Activated naive CD8-positive, alpha-beta T cell treated with anti-CD3 and anti-CD28 coated beads, Interleukin-2, amount 50 U/mL, for 24 hours (primary cell): ENCODE data around the gene CDH23.

Experiments
- ATAC-seq: fragments of 150-1000 bp; cut with Tn5 transposase; one replicate; pipeline ENCODE4 v1.10.0; 2021
- DNase-seq: peaks from one replicate; pipeline ENCODE4 v3.0.0; 2021
- H3K27ac Mint-ChIP-seq: one replicate; pipeline ENCODE4 v1.8.0; 2021; ENCODE audit warnings: mild to moderate bottlenecking, mixed read lengths
- H3K27me3 Mint-ChIP-seq: one replicate; pipeline ENCODE4 v1.8.0; 2021; ENCODE audit warnings: mixed read lengths
- H3K36me3 Mint-ChIP-seq: one replicate; pipeline ENCODE4 v1.8.0; 2021; ENCODE audit warnings: low read depth, mixed read lengths
- H3K4me1 Mint-ChIP-seq: one replicate; pipeline ENCODE4 v1.8.0; 2021; ENCODE audit warnings: mixed read lengths
- H3K4me3 Mint-ChIP-seq: one replicate; pipeline ENCODE4 v1.8.0; 2021; ENCODE audit warnings: mild to moderate bottlenecking, moderate library complexity, mixed read lengths
- H3K9me3 Mint-ChIP-seq: one replicate; pipeline ENCODE4 v1.8.0; 2021; ENCODE audit warnings: mixed read lengths

Gene CDH23

GRCh38 chr10:71442000-71442399, 45.3 kb downstream of the CDH23 start:
- ATAC-seq (no peak), DNase-seq (no peak)
- H3K27me3 Mint-ChIP-seq, result no peaks in the 10 kb centered on the region
- H3K4me1 Mint-ChIP-seq, result no peaks in the 10 kb centered on the region
- no peaks in the 10 kb centered on the region for H3K36me3 Mint-ChIP-seq
- H3K27ac Mint-ChIP-seq, result no peak overlapping the region
- no peaks in the 10 kb centered on the region for H3K9me3 Mint-ChIP-seq
- no peak overlapping the region for H3K4me3 Mint-ChIP-seq

- H3K36me3 Mint-ChIP-seq, result no peaks in the 10 kb centered on the region
- H3K4me1 Mint-ChIP-seq, result no peaks in the 10 kb centered on the region
- no peak for ATAC-seq
- DNase-seq, result no peak
- no peaks in the 10 kb centered on the region for H3K27me3 Mint-ChIP-seq
- H3K4me3 Mint-ChIP-seq, result no peak overlapping the region
- no peaks in the 10 kb centered on the region for H3K9me3 Mint-ChIP-seq
- H3K27ac Mint-ChIP-seq, result no peak overlapping the region
Observed at GRCh38 chr10:71442859-71443570, 46.3 kb downstream of the CDH23 start.

- DNase-seq, result no peak
- H3K9me3 Mint-ChIP-seq, result no peaks in the 10 kb centered on the region
- no peak for ATAC-seq
- no peak overlapping the region for H3K27ac Mint-ChIP-seq
- no peaks in the 10 kb centered on the region for H3K27me3 Mint-ChIP-seq
- no peaks in the 10 kb centered on the region for H3K4me1 Mint-ChIP-seq
- no peaks in the 10 kb centered on the region for H3K36me3 Mint-ChIP-seq
- no peak overlapping the region for H3K4me3 Mint-ChIP-seq
Observed at GRCh38 chr10:71443676-71444075, 47.0 kb downstream of the CDH23 start.

GRCh38 chr10:71444284-71445054, 47.7 kb downstream of the CDH23 start:
- no peak overlapping the region for H3K27ac Mint-ChIP-seq
- H3K27me3 Mint-ChIP-seq, result no peaks in the 10 kb centered on the region
- DNase-seq (no peak), ATAC-seq (no peak)
- no peak overlapping the region for H3K4me3 Mint-ChIP-seq
- no peaks in the 10 kb centered on the region for H3K9me3 Mint-ChIP-seq
- H3K36me3 Mint-ChIP-seq, result no peaks in the 10 kb centered on the region
- no peaks in the 10 kb centered on the region for H3K4me1 Mint-ChIP-seq

GRCh38 chr10:71447676-71448075, 51.0 kb downstream of the CDH23 start:
- no peaks in the 10 kb centered on the region for H3K36me3 Mint-ChIP-seq
- DNase-seq (no peak), ATAC-seq (no peak)
- H3K27ac Mint-ChIP-seq, result no peak overlapping the region
- no peaks in the 10 kb centered on the region for H3K27me3 Mint-ChIP-seq
- H3K4me3 Mint-ChIP-seq, result no peak overlapping the region
- no peaks in the 10 kb centered on the region for H3K4me1 Mint-ChIP-seq
- no peaks in the 10 kb centered on the region for H3K9me3 Mint-ChIP-seq

- H3K4me1 Mint-ChIP-seq, result no peaks in the 10 kb centered on the region
- no peak overlapping the region for H3K4me3 Mint-ChIP-seq
- H3K27ac Mint-ChIP-seq, result no peak overlapping the region
- DNase-seq (no peak), ATAC-seq (no peak)
- no peaks in the 10 kb centered on the region for H3K36me3 Mint-ChIP-seq
- no peaks in the 10 kb centered on the region for H3K27me3 Mint-ChIP-seq
- H3K9me3 Mint-ChIP-seq, result no peaks in the 10 kb centered on the region
Observed at GRCh38 chr10:71448146-71448545, 51.4 kb downstream of the CDH23 start.

- Mint-ChIP-seq H3K4me1 (no peaks in the 10 kb centered on the region), H3K36me3 (no peaks in the 10 kb centered on the region), H3K27me3 (no peaks in the 10 kb centered on the region), H3K27ac (no peak overlapping the region), H3K4me3 (no peak overlapping the region), H3K9me3 (no peaks in the 10 kb centered on the region)
- DNase-seq (no peak), ATAC-seq (no peak)
Observed at GRCh38 chr10:71449026-71449425, 52.3 kb downstream of the CDH23 start.

GRCh38 chr10:71451754-71452153, 55.0 kb downstream of the CDH23 start:
- H3K27ac Mint-ChIP-seq, result no peak overlapping the region
- H3K4me3 Mint-ChIP-seq, result no peak overlapping the region
- no peaks in the 10 kb centered on the region for H3K36me3 Mint-ChIP-seq
- no peaks in the 10 kb centered on the region for H3K9me3 Mint-ChIP-seq
- H3K27me3 Mint-ChIP-seq, result no peaks in the 10 kb centered on the region
- DNase-seq (no peak), ATAC-seq (no peak)
- H3K4me1 Mint-ChIP-seq, result no peaks in the 10 kb centered on the region

GRCh38 chr10:71453186-71453585, 56.5 kb downstream of the CDH23 start:
- Mint-ChIP-seq H3K9me3 (no peaks in the 10 kb centered on the region), H3K27ac (no peak overlapping the region), H3K36me3 (no peaks in the 10 kb centered on the region), H3K27me3 (no peaks in the 10 kb centered on the region), H3K4me1 (no peaks in the 10 kb centered on the region), H3K4me3 (no peak overlapping the region)
- DNase-seq, result no peak
- no peak for ATAC-seq

- Mint-ChIP-seq H3K27me3 (peaks cover 2% of the 10 kb centered on the region), H3K4me3 (no peak overlapping the region), H3K27ac (no peak overlapping the region), H3K4me1 (no peaks in the 10 kb centered on the region), H3K36me3 (no peaks in the 10 kb centered on the region), H3K9me3 (no peaks in the 10 kb centered on the region)
- ATAC-seq (no peak), DNase-seq (no peak)
Observed at GRCh38 chr10:71454347-71454746, 57.6 kb downstream of the CDH23 start.

- Mint-ChIP-seq H3K9me3 (no peaks in the 10 kb centered on the region), H3K27ac (no peak overlapping the region), H3K4me3 (no peak overlapping the region), H3K27me3 (peaks cover 3% of the 10 kb centered on the region), H3K4me1 (no peaks in the 10 kb centered on the region), H3K36me3 (no peaks in the 10 kb centered on the region)
- ATAC-seq (no peak), DNase-seq (no peak)
Observed at GRCh38 chr10:71455035-71455434, 58.3 kb downstream of the CDH23 start.

- H3K4me3 Mint-ChIP-seq, result no peak overlapping the region
Observed at GRCh38 chr10:71456631-71457030, 59.9 kb downstream of the CDH23 start.

GRCh38 chr10:71457908-71458307, 61.2 kb downstream of the CDH23 start:
- Mint-ChIP-seq H3K27ac (no peak overlapping the region), H3K36me3 (no peaks in the 10 kb centered on the region), H3K9me3 (no peaks in the 10 kb centered on the region), H3K27me3 (peaks cover 3% of the 10 kb centered on the region), H3K4me3 (no peak overlapping the region), H3K4me1 (no peaks in the 10 kb centered on the region)
- no peak for ATAC-seq
- no peak for DNase-seq

More at GRCh38 chr10:71456631-71457030, 59.9 kb downstream of the CDH23 start:
- H3K4me1 Mint-ChIP-seq, result no peaks in the 10 kb centered on the region
- no peaks in the 10 kb centered on the region for H3K36me3 Mint-ChIP-seq
- no peak for ATAC-seq
- H3K27ac Mint-ChIP-seq, result no peak overlapping the region
- no peaks in the 10 kb centered on the region for H3K9me3 Mint-ChIP-seq
- peaks cover 3% of the 10 kb centered on the region for H3K27me3 Mint-ChIP-seq
- no peak for DNase-seq

GRCh38 chr10:71458387-71458786, 61.7 kb downstream of the CDH23 start:
- ATAC-seq, result no peak
- no peaks in the 10 kb centered on the region for H3K9me3 Mint-ChIP-seq
- H3K27ac Mint-ChIP-seq, result no peak overlapping the region
- peaks cover 3% of the 10 kb centered on the region for H3K27me3 Mint-ChIP-seq
- H3K4me3 Mint-ChIP-seq, result no peak overlapping the region
- H3K4me1 Mint-ChIP-seq, result no peaks in the 10 kb centered on the region
- no peak for DNase-seq
- no peaks in the 10 kb centered on the region for H3K36me3 Mint-ChIP-seq

- no peak overlapping the region for H3K4me3 Mint-ChIP-seq
- H3K36me3 Mint-ChIP-seq, result no peaks in the 10 kb centered on the region
- ATAC-seq (no peak), DNase-seq (no peak)
- no peaks in the 10 kb centered on the region for H3K9me3 Mint-ChIP-seq
- no peaks in the 10 kb centered on the region for H3K4me1 Mint-ChIP-seq
- peaks cover 3% of the 10 kb centered on the region for H3K27me3 Mint-ChIP-seq
- no peak overlapping the region for H3K27ac Mint-ChIP-seq
Observed at GRCh38 chr10:71459513-71459912, 62.8 kb downstream of the CDH23 start.
